ENCODE data around the gene ASXL1. TPM values are rescaled to one million over a fixed set of nuclear protein-coding genes. Genes with fewer than 3 reads are reported as not detected.

Gene ASXL1
- total RNA-seq, 2 donors from 2014 or later, result 39.9 to 42.5 TPM

Other genes starting within 250 kb of the ASXL1 start
- 10 to 100 TPM; 62.2 to 78.5 TPM for gene TM9SF4, start 248.6 kb upstream of the ASXL1 start, total RNA-seq
- gene PLAGL2, start 150.6 kb upstream of the ASXL1 start, total RNA-seq, result 10 to 100 TPM; 13.4 to 28.0 TPM
- gene POFUT1, start 150.5 kb upstream of the ASXL1 start, total RNA-seq, result 10 to 100 TPM; 36.6 to 63.2 TPM
- 10 to 100 TPM; 52.1 to 56.8 TPM for gene KIF3B, start 80.7 kb upstream of the ASXL1 start, total RNA-seq
- gene NOL4L, start 227.0 kb downstream of the ASXL1 start, total RNA-seq, result 10 to 100 TPM; 55.2 to 61.0 TPM